Astrocyte of the spinal cord (primary cell): Measurements from ENCODE around the gene ARHGAP32.

Experiments
- DNase-seq: peaks from one replicate; pipeline ENCODE4 v3.0.0; 2011; ENCODE audit warnings: low read depth, low spot score
- H3K4me3 ChIP-seq: 2 replicates; pipeline ENCODE4 v1.5.1; 2011; ENCODE audit warnings: low read depth, mild to moderate bottlenecking, low read length, moderate library complexity
- CTCF ChIP-seq: IDR thresholded peaks from 2 replicates; pipeline ENCODE4 v1.5.1; 2012; ENCODE audit warnings: low read depth, mild to moderate bottlenecking, low read length, inconsistent platforms
- in situ Hi-C: cut with HindIII; loops from 2 replicates; pipeline ENCODE4 v1.10.0; 2017; ENCODE audit warnings: low sequenced_read_pairs

ARHGAP32 gene

GRCh38 chr11:129148487-129148886 lies 43.6 kb downstream of the ARHGAP32 start:
- H3K4me3 ChIP-seq: no peak overlapping the region
- DNase-seq: no peak
- in situ Hi-C loops: no loop called here
- TF ChIP-seq CTCF: no peak

- no peak for TF ChIP-seq CTCF
- H3K4me3 ChIP-seq: no peak overlapping the region
- peak; percentile 40 for DNase-seq
- in situ Hi-C loops: no loop called here
Observed at GRCh38 chr11:129146191-129146590, 45.9 kb downstream of the ARHGAP32 start.

- in situ Hi-C loops: no loop called here
- no peak overlapping the region for H3K4me3 ChIP-seq
- TF ChIP-seq CTCF: no peak
- peak; percentile 52 for DNase-seq
Observed at GRCh38 chr11:129145276-129145675, 46.8 kb downstream of the ARHGAP32 start.

- H3K4me3 ChIP-seq: no peak overlapping the region
- TF ChIP-seq CTCF: no peak
- in situ Hi-C loops: no loop called here
- peak; percentile 39 for DNase-seq
Observed at GRCh38 chr11:129144256-129144655, 47.9 kb downstream of the ARHGAP32 start.

- H3K4me3 ChIP-seq: no peak overlapping the region
- no peak for TF ChIP-seq CTCF
- DNase-seq: peak; percentile 100
- in situ Hi-C loops: no loop called here
Observed at GRCh38 chr11:129143335-129143734, 48.8 kb downstream of the ARHGAP32 start.

- H3K4me3 ChIP-seq: no peak overlapping the region
- in situ Hi-C loops: no loop called here
- no peak for TF ChIP-seq CTCF
- peak; percentile 56 for DNase-seq
Observed at GRCh38 chr11:129141748-129142523, 50.2 kb downstream of the ARHGAP32 start.
